Measurements from ENCODE around the gene DLX3.

DLX3 gene

GRCh38 chr17:49971848-49972485 is 23.1 kb downstream of the DLX3 start:
- no peak for FAIRE-seq

GRCh38 chr17:49971199-49971847 is 23.7 kb downstream of the DLX3 start:
- no peak for FAIRE-seq

GRCh38 chr17:49970498-49970897 is 24.5 kb downstream of the DLX3 start:
- no peak for FAIRE-seq

DNA sequence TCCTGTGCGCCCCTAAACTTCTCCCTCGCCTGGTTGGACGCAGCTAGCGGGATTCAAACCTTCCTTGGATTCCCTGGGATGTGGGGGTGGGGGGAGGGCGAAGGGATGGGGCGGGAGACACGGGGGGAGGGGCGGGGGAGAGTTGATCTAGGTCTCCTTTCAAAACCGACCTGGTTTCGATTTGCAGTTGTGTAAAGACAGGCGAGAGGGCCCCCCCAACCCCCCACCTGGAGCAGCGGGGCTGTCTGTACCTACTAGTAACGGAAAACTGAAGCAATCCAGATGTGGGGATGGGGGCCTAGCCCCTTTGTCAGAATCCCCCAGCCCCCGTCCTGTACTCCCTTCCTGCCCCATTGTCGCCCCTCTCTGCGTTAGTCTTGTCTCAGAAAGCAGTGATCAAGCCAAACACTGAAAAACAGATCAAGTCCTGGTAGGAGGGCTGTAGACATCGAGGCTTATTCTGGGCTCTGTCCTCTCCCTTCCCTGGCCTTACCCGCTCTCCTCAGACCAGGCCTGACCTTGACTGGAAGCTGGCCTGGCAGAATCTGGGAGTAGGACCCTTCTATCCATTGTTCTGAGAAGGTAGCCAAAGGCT is 25.1 kb downstream of the DLX3 start:
- no peak for FAIRE-seq

GRCh38 chr17:49969134-49969759 is 25.8 kb downstream of the DLX3 start, which contains the start of gene DLX4:
Gene DLX4 (plus strand): TSS chr17:49969190. CDS start chr17:49969469, 279 bp downstream.
- no peak for FAIRE-seq

GRCh38 chr17:49968405-49969133 is 26.5 kb downstream of the DLX3 start:
- FAIRE-seq = no peak

- FAIRE-seq = no peak
Measured at GRCh38 chr17:49967621-49968404, 27.2 kb downstream of the DLX3 start.

DNA sequence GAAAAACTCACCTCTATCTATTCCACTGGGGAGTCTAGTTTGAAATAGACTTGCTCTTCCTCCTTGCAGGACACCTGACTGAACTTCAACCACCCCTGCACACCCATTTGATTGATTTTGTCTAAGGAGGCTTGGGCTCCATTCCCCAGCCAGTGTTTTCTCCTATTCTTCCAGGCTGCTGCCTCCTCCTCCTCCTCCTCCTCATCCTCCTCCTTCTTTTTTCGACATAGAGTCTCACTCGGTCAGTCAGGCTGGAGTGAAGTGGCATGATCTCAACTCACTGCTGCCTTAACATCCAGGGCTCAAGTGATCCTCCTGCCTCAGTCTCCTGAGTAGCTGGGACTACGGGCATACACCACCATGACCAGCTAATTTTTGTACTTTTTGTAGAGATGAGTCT is 27.8 kb downstream of the DLX3 start:
- FAIRE-seq = no peak

DNA sequence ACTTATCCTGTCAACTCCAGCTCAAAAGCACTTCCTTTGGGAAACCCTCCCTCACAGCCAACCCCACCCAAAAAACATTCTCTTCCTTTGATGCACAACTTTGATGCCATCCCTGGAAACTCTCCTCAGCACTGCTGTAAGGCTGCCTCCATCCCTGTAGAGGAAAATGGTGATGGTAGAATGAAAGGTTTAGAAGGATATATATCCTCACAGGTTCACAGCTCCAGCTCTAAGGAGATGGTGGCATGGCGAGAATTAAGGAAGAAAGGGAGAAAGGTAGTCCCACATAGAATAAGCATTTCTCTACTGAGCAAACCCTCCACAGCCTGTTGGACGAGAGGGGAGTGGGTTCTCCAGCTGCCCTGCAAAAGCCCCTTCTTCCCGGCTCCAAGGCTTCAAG is 28.3 kb downstream of the DLX3 start:
- no peak for FAIRE-seq

GRCh38 chr17:49965524-49965909 is 29.5 kb downstream of the DLX3 start:
- FAIRE-seq = no peak

- FAIRE-seq = no peak
Measured at GRCh38 chr17:49964769-49965523, 30.1 kb downstream of the DLX3 start.

DNA sequence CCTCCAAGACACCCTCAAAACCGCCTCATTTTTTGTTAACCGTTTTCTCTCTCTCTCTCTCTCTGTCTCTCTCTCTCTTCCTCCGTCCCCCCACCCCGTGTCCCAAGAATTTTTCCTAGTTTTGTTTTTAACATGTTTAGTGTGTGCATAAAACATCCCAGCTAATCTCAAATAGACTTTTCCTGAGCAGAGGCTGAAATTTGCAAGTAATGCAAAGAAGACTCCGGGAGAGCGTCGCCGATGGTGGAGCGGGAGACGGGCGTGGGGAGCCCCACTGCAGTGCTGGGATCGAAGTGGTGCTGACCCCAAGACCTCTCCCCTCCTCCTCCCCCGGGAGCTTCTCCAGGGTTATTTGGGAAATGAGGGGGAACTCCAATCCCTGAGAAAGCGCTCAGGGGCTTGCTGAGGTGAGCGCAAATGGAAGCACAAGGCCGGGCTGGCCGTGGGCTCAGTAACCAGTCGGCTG is 30.7 kb downstream of the DLX3 start:
- FAIRE-seq = no peak

DNA sequence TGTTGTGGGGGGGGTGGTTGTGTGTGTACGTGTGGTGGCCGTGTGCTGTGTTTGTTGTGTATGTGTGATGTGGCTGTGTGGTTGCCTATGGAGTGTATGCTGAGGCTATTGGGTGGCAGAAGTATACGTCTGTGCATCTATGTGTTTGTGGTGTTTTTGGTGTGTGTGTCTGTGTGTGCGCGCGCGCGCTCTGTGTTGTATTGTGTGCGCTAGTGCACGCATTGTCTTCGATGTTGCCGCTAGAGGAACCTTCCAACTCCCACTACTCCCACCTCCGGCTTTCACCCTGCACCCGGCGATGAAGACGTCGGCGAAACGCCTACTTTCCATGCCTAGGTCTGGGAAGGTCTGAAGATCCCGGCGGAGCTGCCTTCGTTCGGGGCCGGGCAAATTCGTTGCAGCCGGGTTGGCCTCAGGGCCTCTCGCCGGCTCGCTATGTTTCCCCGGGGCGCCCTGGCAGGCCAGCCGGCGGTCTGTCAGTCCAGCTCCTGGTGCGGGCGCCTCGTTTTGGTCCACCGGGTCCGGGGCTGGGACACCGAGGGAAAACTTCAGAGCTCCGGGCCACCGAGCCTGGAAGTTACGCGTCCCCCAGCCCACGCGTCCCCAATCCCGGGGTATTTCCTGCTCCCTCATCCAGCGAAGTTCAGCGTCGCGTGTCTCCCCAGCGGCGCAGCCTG is 31.3 kb downstream of the DLX3 start:
- no peak for FAIRE-seq

- no peak for FAIRE-seq
Measured at GRCh38 chr17:49963309-49963625, 31.8 kb downstream of the DLX3 start.

- no peak for FAIRE-seq
Measured at GRCh38 chr17:49962599-49963308, 32.3 kb downstream of the DLX3 start.

DNA sequence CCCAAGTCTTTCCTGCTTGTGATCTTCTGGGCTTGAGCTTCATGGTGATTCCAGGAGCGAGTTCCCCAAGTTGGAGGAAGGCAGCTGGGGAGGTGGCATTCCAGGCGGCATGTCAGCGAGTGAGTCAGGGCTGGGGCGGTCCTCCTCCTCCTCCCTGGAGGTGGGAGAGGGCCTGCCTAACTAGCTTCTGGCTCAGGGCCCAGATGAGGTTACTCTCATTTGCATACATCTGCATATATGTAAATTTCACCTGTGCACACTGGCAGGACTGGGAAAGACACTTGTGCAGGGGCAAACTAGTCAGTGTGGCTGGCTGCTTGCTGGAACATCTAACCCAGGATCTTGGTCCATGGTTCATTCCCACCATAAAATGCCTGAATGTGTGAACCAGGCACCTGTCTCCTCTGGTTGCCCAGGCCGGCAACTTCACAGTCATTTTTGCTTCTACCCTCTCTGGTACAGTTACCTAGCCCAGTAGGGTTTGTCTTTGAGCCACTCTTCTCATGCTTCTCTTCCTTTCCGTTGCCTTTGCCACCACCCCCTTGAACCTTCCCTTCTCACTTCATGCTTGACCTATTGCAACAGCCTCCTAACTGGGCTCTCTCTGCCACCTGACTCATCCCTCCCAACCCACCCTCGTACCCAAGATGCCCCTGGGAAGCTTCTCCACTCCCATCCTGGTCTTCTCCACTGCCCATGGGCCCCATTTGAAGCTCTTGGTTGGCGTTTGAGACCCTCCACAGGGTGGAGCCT is 35.7 kb downstream of the DLX3 start:
- no peak for FAIRE-seq

DNA sequence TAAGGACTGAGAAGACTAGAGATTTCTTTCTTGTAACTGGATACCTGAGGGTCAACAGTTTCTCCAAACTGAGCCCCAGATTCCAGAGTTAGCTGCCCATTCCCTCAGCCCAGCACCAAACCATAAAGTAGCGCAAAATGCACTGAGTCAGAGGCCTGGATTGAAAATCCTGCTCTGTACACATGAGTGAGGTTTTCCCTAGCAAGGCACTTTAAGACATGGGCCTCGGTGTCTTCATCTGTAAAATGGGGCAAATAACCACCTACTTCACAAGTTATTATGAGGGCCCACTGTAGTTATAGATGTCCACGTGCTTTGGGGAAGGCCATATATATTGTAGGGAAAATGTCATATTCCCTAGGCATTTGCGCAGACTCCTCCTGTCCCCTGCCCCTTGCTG is 36.3 kb downstream of the DLX3 start:
- FAIRE-seq = no peak

GRCh38 chr17:49957350-49957749 is 37.7 kb downstream of the DLX3 start:
- no peak for FAIRE-seq

GRCh38 chr17:49956780-49957179 is 38.2 kb downstream of the DLX3 start:
- FAIRE-seq = no peak

DNA sequence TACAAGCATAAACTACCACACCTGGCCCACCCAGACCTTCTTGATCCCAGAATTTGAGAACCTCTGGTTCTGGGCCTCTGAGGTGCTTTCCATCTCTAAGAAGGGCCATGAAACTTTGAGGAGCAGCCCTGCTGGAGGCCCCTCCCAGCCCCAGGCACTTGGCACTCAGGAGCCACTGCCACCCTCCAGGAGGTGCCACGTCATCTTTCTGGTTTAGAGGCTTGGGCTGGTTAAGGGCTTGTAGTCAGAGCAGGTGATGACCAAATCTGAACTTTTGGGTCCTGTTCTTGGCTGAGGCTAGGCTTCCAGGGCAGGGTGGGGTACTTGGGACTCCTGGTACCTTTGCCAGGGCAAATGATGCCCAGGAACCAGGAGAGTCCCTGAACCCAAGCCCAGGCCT is 39.9 kb downstream of the DLX3 start:
- no peak for FAIRE-seq

All from colon (tissue), 2 donors.